K562 (cell line): ENCODE data around the gene SMYD1. TPM values are rescaled to one million over a fixed set of nuclear protein-coding genes. Genes with fewer than 3 reads are reported as not detected.
A peak's percentile ranks its signal among the peaks of the same experiment; 100 is the strongest.

ENCODE experiments used
- LCOR ChIP-seq: sonication (generic); formaldehyde crosslinking; IDR thresholded peaks from 2 replicates; pipeline ENCODE4 v1.8.0; 2022; ENCODE audit warnings: mild to moderate bottlenecking, missing genetic modification reagents
- NFE2 ChIP-seq: IDR thresholded peaks from 2 replicates; pipeline ENCODE4 v1.6.1; 2014; ENCODE audit warnings: antibody characterized with exemption, low read depth
- NFYB ChIP-seq: IDR thresholded peaks from 2 replicates; pipeline ENCODE4 v1.6.1; 2011; ENCODE audit warnings: mild to moderate bottlenecking, moderate library complexity; ENCODE audit not compliant: insufficient read length; ENCODE audit errors: extremely low read depth
- NR2F6 ChIP-seq: fragments of 450-650 bp; formaldehyde crosslinking; IDR thresholded peaks from 2 replicates; pipeline ENCODE4 v1.4.0; 2020; ENCODE audit warnings: mild to moderate bottlenecking
- POLR2AphosphoS2 ChIP-seq: IDR thresholded peaks from 2 replicates; pipeline ENCODE4 v1.6.1; 2012; ENCODE audit warnings: low read length, improper control_type of control experiment
- SIN3B ChIP-seq: fragments of 450-650 bp; IDR thresholded peaks from 2 replicates; pipeline ENCODE4 v1.6.1; 2017; ENCODE audit warnings: low read depth, mild to moderate bottlenecking, moderate library complexity
- SUPT5H ChIP-seq: fragments of 450-650 bp; IDR thresholded peaks from 2 replicates; pipeline ENCODE4 v1.6.1; 2016
- ZFP1 ChIP-seq: fragments of 450-650 bp; formaldehyde crosslinking; IDR thresholded peaks from 2 replicates; pipeline ENCODE4 v1.4.0; 2020; ENCODE audit warnings: mild to moderate bottlenecking, mixed read lengths
- ZNF551 ChIP-seq: fragments of 250-450 bp; sonication (Bioruptor Pico); IDR thresholded peaks from 2 replicates; pipeline ENCODE4 v1.5.0; 2021; ENCODE audit warnings: mild to moderate bottlenecking, moderate library complexity
- ZNF668 ChIP-seq: fragments of 250-450 bp; sonication (Bioruptor Pico); IDR thresholded peaks from 2 replicates; pipeline ENCODE4 v1.8.0; 2022; ENCODE audit warnings: mild to moderate bottlenecking, inconsistent platforms
- polyA plus RNA-seq, 8 experiments: library from polyadenylated mRNA; depleted of rRNA in 4 of 8; stranded (reverse) in 5 of 8; unstranded in 3 of 8; fragments of >200 nt; fragmentation: Nextera tagmentation in 2 of 8; fragmentation: Illumina TruSeq in 1 of 8; extraction: Ambion mirVana in 2 of 8; extraction: Trizol in 1 of 8; gene quantifications; 2 replicates each; pipeline versions ENCODE4 v1.2.1 to v1.2.3, GENCODE V29; 2011 to 2014; ENCODE audit warnings: inconsistent platforms in 1 of 8, missing spikeins in 1 of 8
- total RNA-seq, 7 experiments: library from RNA; depleted of rRNA in 6 of 7; stranded (reverse); fragments of >200 nt in 6 of 7; fragmentation: Illumina TruSeq in 2 of 7; extraction: Trizol in 2 of 7; gene quantifications; 2 replicates each; pipeline versions ENCODE4 v1.2.1 to v1.2.3, GENCODE V29; 2011 to 2021; ENCODE audit warnings: low replicate concordance in 1 of 7
- TF ChIP-seq, protein P1 (sequence below): fragments of 450-650 bp; formaldehyde crosslinking; conservative IDR thresholded peaks from 2 replicates; pipeline ENCODE4 v1.4.0; 2022; ENCODE audit warnings: mild to moderate bottlenecking, missing genetic modification characterization
- TF ChIP-seq, protein P2 (sequence below): fragments of 450-650 bp; IDR thresholded peaks from 2 replicates; pipeline ENCODE4 v1.6.1; 2017; ENCODE audit warnings: antibody characterized with exemption
- TF ChIP-seq, protein P3 (sequence below): sonication (generic); formaldehyde crosslinking; IDR thresholded peaks from 2 replicates; pipeline ENCODE4 v1.8.0; 2022; ENCODE audit warnings: missing genetic modification reagents, mild to moderate bottlenecking, moderate library complexity, borderline replicate concordance
- TF ChIP-seq, protein P4 (sequence below): fragments of 200-800 bp; sonication (Bioruptor generic); IDR thresholded peaks from 2 replicates; pipeline ENCODE4 v1.6.1; 2016; ENCODE audit warnings: missing genetic modification characterization, missing compliant biosample characterization

The SMYD1 gene
- total and polyA plus RNA-seq, 9 of the 15 experiments (the other 6 are each of a cell fraction or from before 2014, with no cell fraction given), result not detected

DNA sequence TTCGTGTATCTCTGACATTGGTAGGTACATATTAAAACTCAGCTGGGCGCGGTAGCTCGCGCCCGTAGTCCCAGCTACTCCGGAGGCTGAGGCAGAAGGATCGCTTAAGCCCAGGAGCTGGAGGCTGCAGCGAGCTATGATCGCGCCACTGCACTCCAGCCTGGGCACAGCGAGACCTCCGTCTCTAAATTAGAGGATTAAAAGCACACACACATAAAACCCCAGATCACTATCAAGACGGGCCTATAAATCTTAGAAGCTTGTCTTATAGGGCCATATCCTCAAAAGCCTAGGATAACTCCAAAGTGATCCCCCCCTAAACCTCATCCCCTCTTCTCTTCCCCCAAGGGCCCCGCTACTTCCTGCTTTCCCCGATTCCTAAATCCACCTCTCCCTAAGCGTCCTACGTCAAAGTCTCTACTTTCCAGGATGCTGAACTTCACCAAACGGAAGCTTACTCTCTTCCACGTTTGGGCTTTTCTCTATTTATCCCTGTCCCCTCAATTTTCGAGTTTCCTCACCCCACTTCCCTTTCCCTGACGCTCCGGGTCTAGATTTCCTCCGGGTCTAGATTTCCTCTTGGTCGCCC lies 12.7 kb upstream of the SMYD1 start (continued):
- TF ChIP-seq, protein P1, sequence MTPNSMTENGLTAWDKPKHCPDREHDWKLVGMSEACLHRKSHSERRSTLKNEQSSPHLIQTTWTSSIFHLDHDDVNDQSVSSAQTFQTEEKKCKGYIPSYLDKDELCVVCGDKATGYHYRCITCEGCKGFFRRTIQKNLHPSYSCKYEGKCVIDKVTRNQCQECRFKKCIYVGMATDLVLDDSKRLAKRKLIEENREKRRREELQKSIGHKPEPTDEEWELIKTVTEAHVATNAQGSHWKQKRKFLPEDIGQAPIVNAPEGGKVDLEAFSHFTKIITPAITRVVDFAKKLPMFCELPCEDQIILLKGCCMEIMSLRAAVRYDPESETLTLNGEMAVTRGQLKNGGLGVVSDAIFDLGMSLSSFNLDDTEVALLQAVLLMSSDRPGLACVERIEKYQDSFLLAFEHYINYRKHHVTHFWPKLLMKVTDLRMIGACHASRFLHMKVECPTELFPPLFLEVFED (CRISPR knock-in tag), result peak; percentile 68; the same call in 1 of the 2 replicates
- no peak for TF ChIP-seq NFYB
- no peak for TF ChIP-seq ZNF551 (CRISPR knock-in tag)
- TF ChIP-seq NFE2, result no peak
- TF ChIP-seq NR2F6 (CRISPR knock-in tag), result no peak
- no peak for TF ChIP-seq LCOR (CRISPR knock-in tag)
- TF ChIP-seq POLR2AphosphoS2, result no peak
- no peak for TF ChIP-seq ZNF668 (CRISPR knock-in tag)
- TF ChIP-seq SIN3B, result no peak
- TF ChIP-seq, protein P2, sequence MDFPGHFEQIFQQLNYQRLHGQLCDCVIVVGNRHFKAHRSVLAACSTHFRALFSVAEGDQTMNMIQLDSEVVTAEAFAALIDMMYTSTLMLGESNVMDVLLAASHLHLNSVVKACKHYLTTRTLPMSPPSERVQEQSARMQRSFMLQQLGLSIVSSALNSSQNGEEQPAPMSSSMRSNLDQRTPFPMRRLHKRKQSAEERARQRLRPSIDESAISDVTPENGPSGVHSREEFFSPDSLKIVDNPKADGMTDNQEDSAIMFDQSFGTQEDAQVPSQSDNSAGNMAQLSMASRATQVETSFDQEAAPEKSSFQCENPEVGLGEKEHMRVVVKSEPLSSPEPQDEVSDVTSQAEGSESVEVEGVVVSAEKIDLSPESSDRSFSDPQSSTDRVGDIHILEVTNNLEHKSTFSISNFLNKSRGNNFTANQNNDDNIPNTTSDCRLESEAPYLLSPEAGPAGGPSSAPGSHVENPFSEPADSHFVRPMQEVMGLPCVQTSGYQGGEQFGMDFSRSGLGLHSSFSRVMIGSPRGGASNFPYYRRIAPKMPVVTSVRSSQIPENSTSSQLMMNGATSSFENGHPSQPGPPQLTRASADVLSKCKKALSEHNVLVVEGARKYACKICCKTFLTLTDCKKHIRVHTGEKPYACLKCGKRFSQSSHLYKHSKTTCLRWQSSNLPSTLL, result no peak
- TF ChIP-seq ZFP1 (CRISPR knock-in tag), result no peak
- TF ChIP-seq, protein P3, sequence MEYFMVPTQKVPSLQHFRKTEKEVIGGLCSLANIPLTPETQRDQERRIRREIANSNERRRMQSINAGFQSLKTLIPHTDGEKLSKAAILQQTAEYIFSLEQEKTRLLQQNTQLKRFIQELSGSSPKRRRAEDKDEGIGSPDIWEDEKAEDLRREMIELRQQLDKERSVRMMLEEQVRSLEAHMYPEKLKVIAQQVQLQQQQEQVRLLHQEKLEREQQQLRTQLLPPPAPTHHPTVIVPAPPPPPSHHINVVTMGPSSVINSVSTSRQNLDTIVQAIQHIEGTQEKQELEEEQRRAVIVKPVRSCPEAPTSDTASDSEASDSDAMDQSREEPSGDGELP (CRISPR knock-in tag), result no peak; the same call in 1 of the 2 replicates
- TF ChIP-seq, protein P4, sequence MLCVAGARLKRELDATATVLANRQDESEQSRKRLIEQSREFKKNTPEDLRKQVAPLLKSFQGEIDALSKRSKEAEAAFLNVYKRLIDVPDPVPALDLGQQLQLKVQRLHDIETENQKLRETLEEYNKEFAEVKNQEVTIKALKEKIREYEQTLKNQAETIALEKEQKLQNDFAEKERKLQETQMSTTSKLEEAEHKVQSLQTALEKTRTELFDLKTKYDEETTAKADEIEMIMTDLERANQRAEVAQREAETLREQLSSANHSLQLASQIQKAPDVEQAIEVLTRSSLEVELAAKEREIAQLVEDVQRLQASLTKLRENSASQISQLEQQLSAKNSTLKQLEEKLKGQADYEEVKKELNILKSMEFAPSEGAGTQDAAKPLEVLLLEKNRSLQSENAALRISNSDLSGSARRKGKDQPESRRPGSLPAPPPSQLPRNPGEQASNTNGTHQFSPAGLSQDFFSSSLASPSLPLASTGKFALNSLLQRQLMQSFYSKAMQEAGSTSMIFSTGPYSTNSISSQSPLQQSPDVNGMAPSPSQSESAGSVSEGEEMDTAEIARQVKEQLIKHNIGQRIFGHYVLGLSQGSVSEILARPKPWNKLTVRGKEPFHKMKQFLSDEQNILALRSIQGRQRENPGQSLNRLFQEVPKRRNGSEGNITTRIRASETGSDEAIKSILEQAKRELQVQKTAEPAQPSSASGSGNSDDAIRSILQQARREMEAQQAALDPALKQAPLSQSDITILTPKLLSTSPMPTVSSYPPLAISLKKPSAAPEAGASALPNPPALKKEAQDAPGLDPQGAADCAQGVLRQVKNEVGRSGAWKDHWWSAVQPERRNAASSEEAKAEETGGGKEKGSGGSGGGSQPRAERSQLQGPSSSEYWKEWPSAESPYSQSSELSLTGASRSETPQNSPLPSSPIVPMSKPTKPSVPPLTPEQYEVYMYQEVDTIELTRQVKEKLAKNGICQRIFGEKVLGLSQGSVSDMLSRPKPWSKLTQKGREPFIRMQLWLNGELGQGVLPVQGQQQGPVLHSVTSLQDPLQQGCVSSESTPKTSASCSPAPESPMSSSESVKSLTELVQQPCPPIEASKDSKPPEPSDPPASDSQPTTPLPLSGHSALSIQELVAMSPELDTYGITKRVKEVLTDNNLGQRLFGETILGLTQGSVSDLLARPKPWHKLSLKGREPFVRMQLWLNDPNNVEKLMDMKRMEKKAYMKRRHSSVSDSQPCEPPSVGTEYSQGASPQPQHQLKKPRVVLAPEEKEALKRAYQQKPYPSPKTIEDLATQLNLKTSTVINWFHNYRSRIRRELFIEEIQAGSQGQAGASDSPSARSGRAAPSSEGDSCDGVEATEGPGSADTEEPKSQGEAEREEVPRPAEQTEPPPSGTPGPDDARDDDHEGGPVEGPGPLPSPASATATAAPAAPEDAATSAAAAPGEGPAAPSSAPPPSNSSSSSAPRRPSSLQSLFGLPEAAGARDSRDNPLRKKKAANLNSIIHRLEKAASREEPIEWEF (CRISPR knock-in tag), result no peak
- no peak for TF ChIP-seq SUPT5H
